Hematopoietic multipotent progenitor cell treated with erythropoietin and hydrocortisone succinate and interleukin-3 and kit ligand, for 17 days (in vitro differentiated cells): ENCODE measurements around the gene GDF2.

Experiments
- DNase-seq: peaks from one replicate; pipeline ENCODE4 v3.0.0-alpha.2; 2015; ENCODE audit warnings: low spot score

The GDF2 gene

GRCh38 chr10:47333532-47333931 is 11.3 kb downstream of the GDF2 start:
- no peak for DNase-seq

- DNase-seq = no peak
Observed at GRCh38 chr10:47334466-47335295, 12.4 kb downstream of the GDF2 start.

GRCh38 chr10:47335906-47336305 is 13.7 kb downstream of the GDF2 start:
- no peak for DNase-seq

- no peak for DNase-seq
Observed at GRCh38 chr10:47336387-47337134, 14.3 kb downstream of the GDF2 start.

- DNase-seq = no peak
Observed at GRCh38 chr10:47337310-47337709, 15.1 kb downstream of the GDF2 start.

GRCh38 chr10:47339186-47339735 is 17.0 kb downstream of the GDF2 start:
- no peak for DNase-seq

GRCh38 chr10:47339759-47340607 is 17.7 kb downstream of the GDF2 start:
- DNase-seq = no peak

- peak; percentile 65 for DNase-seq
Observed at GRCh38 chr10:47340608-47341170, 18.4 kb downstream of the GDF2 start.

GRCh38 chr10:47344996-47345870 is 23.0 kb downstream of the GDF2 start:
- DNase-seq = no peak

- no peak for DNase-seq
Observed at GRCh38 chr10:47346581-47347302, 24.5 kb downstream of the GDF2 start.

GRCh38 chr10:47347303-47347675 is 25.0 kb downstream of the GDF2 start:
- DNase-seq = no peak

- no peak for DNase-seq
Observed at GRCh38 chr10:47348138-47348651, 25.9 kb downstream of the GDF2 start, which contains the start of gene RBP3. Gene RBP3 (plus strand): TSS chr10:47348363. CDS start chr10:47348485, 122 bp downstream.

GRCh38 chr10:47348661-47349470 is 26.6 kb downstream of the GDF2 start:
- DNase-seq = no peak

GRCh38 chr10:47349516-47349915 is 27.3 kb downstream of the GDF2 start:
- no peak for DNase-seq

GRCh38 chr10:47349941-47350371 is 27.7 kb downstream of the GDF2 start:
- no peak for DNase-seq

GRCh38 chr10:47350671-47351640 is 28.7 kb downstream of the GDF2 start:
- DNase-seq = no peak
